SK-N-SH treated with all-trans-retinoic acid at 6 μM for 48 hours (cell line): ENCODE measurements around the gene EPHB4.

Experiments used
- ATAC-seq: fragments of 200-7000 bp; cut with Tn5 transposase; 3 replicates; pipeline ENCODE4 v1.9.1; 2020; ENCODE audit warnings: mild to moderate bottlenecking, moderate library complexity
- ARNTL ChIP-seq: fragments of 450-650 bp; formaldehyde crosslinking; IDR thresholded peaks from 2 replicates; pipeline ENCODE4 v1.5.0; 2020; ENCODE audit warnings: low read depth, mild to moderate bottlenecking, moderate library complexity, borderline replicate concordance
- BACH2 ChIP-seq: fragments of 250-450 bp; sonication (Bioruptor Pico); IDR thresholded peaks from 2 replicates; pipeline ENCODE4 v1.9.0; 2021; ENCODE audit warnings: mild to moderate bottlenecking, borderline replicate concordance
- CREB5 ChIP-seq: fragments of 250-450 bp; sonication (Bioruptor Pico); IDR thresholded peaks from 2 replicates; pipeline ENCODE4 v1.5.1; 2020; ENCODE audit warnings: low read depth, mild to moderate bottlenecking, moderate library complexity
- CSDC2 ChIP-seq: fragments of 250-450 bp; sonication (Bioruptor Pico); IDR thresholded peaks from 2 replicates; pipeline ENCODE4 v1.5.0; 2020; ENCODE audit warnings: mild to moderate bottlenecking, moderate library complexity
- CSRNP3 ChIP-seq: fragments of 250-450 bp; sonication (Bioruptor Pico); IDR thresholded peaks from 2 replicates; pipeline ENCODE4 v1.5.1; 2021; ENCODE audit warnings: mild to moderate bottlenecking, moderate library complexity
- GLIS3 ChIP-seq: fragments of 250-450 bp; sonication (Bioruptor Pico); IDR thresholded peaks from 2 replicates; pipeline ENCODE4 v1.5.0; 2020; ENCODE audit warnings: mild to moderate bottlenecking, moderate library complexity
- ISL1 ChIP-seq: fragments of 250-450 bp; sonication (Bioruptor Pico); IDR thresholded peaks from 2 replicates; pipeline ENCODE4 v2.1.2; 2022; ENCODE audit warnings: mild to moderate bottlenecking, moderate library complexity
- PATZ1 ChIP-seq: fragments of 250-450 bp; sonication (Bioruptor Pico); IDR thresholded peaks from 2 replicates; pipeline ENCODE4 v1.8.0; 2020; ENCODE audit warnings: mild to moderate bottlenecking, moderate library complexity, borderline replicate concordance
- PPARA ChIP-seq: fragments of 250-450 bp; sonication (Bioruptor Pico); IDR thresholded peaks from 2 replicates; pipeline ENCODE4 v1.5.0; 2020; ENCODE audit warnings: mild to moderate bottlenecking, borderline replicate concordance
- SNAI2 ChIP-seq: fragments of 250-450 bp; sonication (Bioruptor Pico); IDR thresholded peaks from 2 replicates; pipeline ENCODE4 v1.5.0; 2020; ENCODE audit warnings: mild to moderate bottlenecking, moderate library complexity
- TCF4 ChIP-seq: fragments of 250-450 bp; sonication (Bioruptor Pico); IDR thresholded peaks from 2 replicates; pipeline ENCODE4 v1.8.0; 2021; ENCODE audit warnings: mild to moderate bottlenecking, moderate library complexity, borderline replicate concordance
- TOX ChIP-seq: fragments of 250-450 bp; sonication (Bioruptor Pico); IDR thresholded peaks from 2 replicates; pipeline ENCODE4 v1.8.0; 2021; ENCODE audit warnings: mild to moderate bottlenecking, moderate library complexity, borderline replicate concordance
- TSHZ2 ChIP-seq: fragments of 250-450 bp; sonication (Bioruptor Pico); IDR thresholded peaks from 2 replicates; pipeline ENCODE4 v1.5.0; 2020; ENCODE audit warnings: mild to moderate bottlenecking, moderate library complexity
- ZC3H10 ChIP-seq: fragments of 250-450 bp; sonication (Bioruptor Pico); IDR thresholded peaks from 2 replicates; pipeline ENCODE4 v1.5.1; 2021; ENCODE audit warnings: mild to moderate bottlenecking, moderate library complexity
- ZFP3 ChIP-seq: fragments of 250-450 bp; sonication (Bioruptor Pico); IDR thresholded peaks from 2 replicates; pipeline ENCODE4 v1.5.0; 2020; ENCODE audit warnings: mild to moderate bottlenecking, moderate library complexity
- ZFP30 ChIP-seq: fragments of 450-650 bp; formaldehyde crosslinking; IDR thresholded peaks from 2 replicates; pipeline ENCODE4 v1.5.0; 2022; ENCODE audit warnings: mild to moderate bottlenecking, moderate library complexity
- ZNF70 ChIP-seq: fragments of 450-650 bp; formaldehyde crosslinking; IDR thresholded peaks from 2 replicates; pipeline ENCODE4 v1.5.0; 2020; ENCODE audit warnings: mild to moderate bottlenecking, moderate library complexity
- ZNF8 ChIP-seq: fragments of 450-650 bp; formaldehyde crosslinking; IDR thresholded peaks from 2 replicates; pipeline ENCODE4 v1.5.0; 2020; ENCODE audit warnings: mild to moderate bottlenecking, moderate library complexity

The EPHB4 gene

GRCh38 chr7:100839361-100839760, 12.0 kb upstream of the EPHB4 start:
- ATAC-seq, result no peak
- TF ChIP-seq PATZ1 (no peak), SNAI2 (CRISPR knock-in tag) (no peak), TOX (CRISPR knock-in tag) (no peak), GLIS3 (no peak), CSDC2 (no peak)

GRCh38 chr7:100837099-100837836, 9.9 kb upstream of the EPHB4 start:
- peak; percentile 96 for ATAC-seq
- TF ChIP-seq GLIS3 (no peak), ZFP30 (CRISPR knock-in tag) (no peak), ISL1 (CRISPR knock-in tag) (no peak), PPARA (CRISPR knock-in tag) (no peak), SNAI2 (CRISPR knock-in tag) (no peak), ZNF8 (no peak), CSDC2 (no peak), CSRNP3 (CRISPR knock-in tag) (no peak), TSHZ2 (CRISPR knock-in tag) (no peak), ZC3H10 (CRISPR knock-in tag) (no peak), ARNTL (CRISPR knock-in tag) (no peak), ZNF70 (CRISPR knock-in tag) (no peak), BACH2 (CRISPR knock-in tag) (no peak)

GRCh38 chr7:100836812-100837098, 9.4 kb upstream of the EPHB4 start:
- no peak for ATAC-seq
- TF ChIP-seq BACH2 (CRISPR knock-in tag), result no peak
- no peak for TF ChIP-seq ZNF8
- TF ChIP-seq ZFP30 (CRISPR knock-in tag), result no peak
- TF ChIP-seq PATZ1, result no peak

- no peak for ATAC-seq
- TF ChIP-seq ZFP3 (no peak), TCF4 (CRISPR knock-in tag) (no peak), CREB5 (CRISPR knock-in tag) (no peak), PATZ1 (no peak), ZNF8 (no peak), GLIS3 (no peak), TSHZ2 (CRISPR knock-in tag) (no peak), ZC3H10 (CRISPR knock-in tag) (no peak)
These were observed 8.8 kb upstream of the EPHB4 start for GRCh38 chr7:100835903-100836811.
